Endothelial cell (in vitro differentiated cells): ENCODE data around the gene REEP6. TPM values are rescaled to one million over a fixed set of nuclear protein-coding genes. Genes with fewer than 3 reads are reported as not detected.

ENCODE experiments used
- DNase-seq: peaks from one replicate; pipeline ENCODE4 v3.0.0; 2021; ENCODE audit warnings: low spot score
- H3K27ac Mint-ChIP-seq: one replicate; pipeline ENCODE4 v1.8.0; 2021; ENCODE audit warnings: mixed read lengths, inconsistent platforms; ENCODE audit not compliant: unreplicated experiment
- H3K27me3 Mint-ChIP-seq: one replicate; pipeline ENCODE4 v1.8.0; 2021; ENCODE audit warnings: mild to moderate bottlenecking, moderate library complexity, mixed read lengths, inconsistent platforms; ENCODE audit not compliant: unreplicated experiment
- H3K36me3 Mint-ChIP-seq: one replicate; pipeline ENCODE4 v1.8.0; 2021; ENCODE audit warnings: mild to moderate bottlenecking, low read depth, mixed read lengths, inconsistent platforms; ENCODE audit not compliant: unreplicated experiment
- H3K4me1 Mint-ChIP-seq: one replicate; pipeline ENCODE4 v1.8.0; 2021; ENCODE audit warnings: mild to moderate bottlenecking, mixed read lengths, inconsistent platforms; ENCODE audit not compliant: unreplicated experiment
- H3K4me3 Mint-ChIP-seq: one replicate; pipeline ENCODE4 v1.8.0; 2021; ENCODE audit warnings: mild to moderate bottlenecking, mixed read lengths, inconsistent platforms; ENCODE audit not compliant: unreplicated experiment
- H3K9me3 Mint-ChIP-seq: one replicate; pipeline ENCODE4 v1.8.0; 2021; ENCODE audit warnings: mixed read lengths, inconsistent platforms; ENCODE audit not compliant: unreplicated experiment
- CTCF ChIP-seq: fragments of 200-600 bp; sonication (generic); IDR thresholded peaks from one replicate; pipeline ENCODE4 v1.5.0; 2021; ENCODE audit warnings: antibody characterized with exemption; ENCODE audit not compliant: unreplicated experiment
- total RNA-seq: library from RNA; stranded (reverse); fragmentation: NEBNext Ultra II Directional; extraction: Animal tissue kit (Norgen Biotek cat#: 25700); gene quantifications from one replicate; pipeline ENCODE4 v1.2.1, GENCODE V29; 2021; ENCODE audit not compliant: unreplicated experiment

REEP6 gene
- total RNA-seq, 1 donor from 2014 or later, result 2.3 TPM

GRCh38 chr19:1470305-1471009, 20.5 kb upstream of the REEP6 start:
- H3K9me3 Mint-ChIP-seq, result no peaks in the 10 kb centered on the region
- TF ChIP-seq CTCF, result no peak
- no peak for DNase-seq

DNA sequence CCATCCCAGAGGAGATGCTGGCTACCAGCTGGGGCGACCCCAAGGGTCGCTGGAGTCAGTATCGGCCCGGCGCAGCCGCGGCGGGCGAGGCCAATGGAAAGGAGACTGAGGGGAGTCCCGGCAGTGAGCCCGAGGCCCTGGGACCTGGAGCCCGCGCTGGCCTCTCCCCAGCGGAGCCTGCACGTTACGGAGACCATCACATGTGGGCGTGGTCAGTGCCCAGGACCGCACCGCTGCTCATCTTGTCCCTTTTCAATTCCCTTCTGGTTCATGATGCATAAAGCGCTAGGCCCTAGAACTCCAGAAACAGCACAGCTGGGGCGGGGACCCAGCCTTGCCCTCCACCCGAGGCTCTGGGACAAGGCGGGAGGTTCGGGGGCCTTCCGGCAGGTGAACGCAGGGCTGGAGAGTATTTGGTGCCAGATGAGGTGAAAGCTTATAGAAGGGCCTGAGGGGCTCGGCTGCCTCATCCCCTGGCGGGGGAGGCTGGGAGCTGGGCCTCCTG, 19.9 kb upstream of the REEP6 start:
- no peak overlapping the region for H3K27ac Mint-ChIP-seq
- no peak for DNase-seq
- peaks cover 4% of the 10 kb centered on the region for H3K36me3 Mint-ChIP-seq
- no peak for TF ChIP-seq CTCF
- H3K4me3 Mint-ChIP-seq, result no peak overlapping the region
- peaks cover 11% of the 10 kb centered on the region for H3K27me3 Mint-ChIP-seq
- H3K9me3 Mint-ChIP-seq, result no peaks in the 10 kb centered on the region
- H3K4me1 Mint-ChIP-seq, result no peaks in the 10 kb centered on the region

More at GRCh38 chr19:1470305-1471009, 20.5 kb upstream of the REEP6 start:
- H3K27ac Mint-ChIP-seq, result no peak overlapping the region
- H3K4me3 Mint-ChIP-seq, result no peak overlapping the region
- peaks cover 4% of the 10 kb centered on the region for H3K36me3 Mint-ChIP-seq
- H3K27me3 Mint-ChIP-seq, result peaks cover 11% of the 10 kb centered on the region
- no peaks in the 10 kb centered on the region for H3K4me1 Mint-ChIP-seq

DNA sequence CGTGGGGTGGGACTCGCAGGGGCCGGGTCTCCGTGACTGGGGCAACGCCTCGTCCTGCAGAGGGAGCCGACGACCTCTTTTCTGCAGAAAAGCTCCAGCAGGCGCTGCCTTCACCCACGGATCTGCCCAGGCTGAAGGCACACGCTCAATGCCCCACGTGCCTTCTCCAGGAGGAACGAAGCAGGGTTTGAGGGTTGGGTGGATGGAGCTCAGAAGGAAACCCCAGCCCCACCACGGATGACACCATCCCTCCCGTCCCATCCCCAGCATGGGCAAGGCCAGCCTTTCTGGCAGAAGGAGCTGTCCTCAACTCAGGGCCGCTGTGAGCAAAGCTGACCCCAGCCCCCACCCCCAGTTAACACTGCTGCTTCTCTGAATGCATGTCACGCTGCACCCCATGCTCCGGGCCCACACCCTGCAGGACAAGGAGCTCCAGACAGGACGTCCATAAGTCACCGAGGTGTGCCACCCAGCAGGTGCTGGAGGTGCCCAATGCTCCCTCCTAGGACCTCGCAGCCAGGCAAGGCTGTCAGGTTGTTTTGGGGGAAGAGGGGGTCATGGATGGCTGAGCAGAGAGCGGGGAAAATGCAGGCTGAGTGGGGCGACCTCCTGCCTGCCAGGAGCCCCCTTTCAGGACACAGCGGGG, 19.3 kb upstream of the REEP6 start:
- DNase-seq, result no peak
- peaks cover 4% of the 10 kb centered on the region for H3K36me3 Mint-ChIP-seq
- H3K9me3 Mint-ChIP-seq, result no peaks in the 10 kb centered on the region
- no peak overlapping the region for H3K4me3 Mint-ChIP-seq
- H3K27me3 Mint-ChIP-seq, result peaks cover 11% of the 10 kb centered on the region
- TF ChIP-seq CTCF, result no peak
- H3K4me1 Mint-ChIP-seq, result no peaks in the 10 kb centered on the region
- no peak overlapping the region for H3K27ac Mint-ChIP-seq

- no peaks in the 10 kb centered on the region for H3K9me3 Mint-ChIP-seq
- peaks cover 11% of the 10 kb centered on the region for H3K27me3 Mint-ChIP-seq
- no peak for TF ChIP-seq CTCF
- no peak for DNase-seq
- no peak overlapping the region for H3K27ac Mint-ChIP-seq
- no peak overlapping the region for H3K4me3 Mint-ChIP-seq
- H3K36me3 Mint-ChIP-seq, result peaks cover 7% of the 10 kb centered on the region
- H3K4me1 Mint-ChIP-seq, result no peaks in the 10 kb centered on the region
These were observed 18.5 kb upstream of the REEP6 start for GRCh38 chr19:1472231-1473084.
